Mesenchymal stem cell (in vitro differentiated cells and primary cell): Measurements from ENCODE around the gene DCTN4.

Source experiments
- DNase-seq: peaks from one replicate; pipeline ENCODE4 v3.0.0-alpha.2; 2013
- H2AFZ ChIP-seq: one replicate; pipeline ENCODE4 v1.6.1; 2013; ENCODE audit warnings: low read depth, mild to moderate bottlenecking, control low read depth, inconsistent platforms, low read length, moderate library complexity
- H2AK5ac ChIP-seq: 2 replicates; pipeline ENCODE4 v1.6.1; 2013; ENCODE audit warnings: low read length, moderate library complexity, mild to moderate bottlenecking, inconsistent platforms; ENCODE audit not compliant: severe bottlenecking
- H2BK120ac ChIP-seq: one replicate; pipeline ENCODE4 v1.6.1; 2013; ENCODE audit warnings: low read depth, mild to moderate bottlenecking, inconsistent platforms, low read length, moderate library complexity
- H2BK12ac ChIP-seq, 2 experiments: one replicate each; pipeline ENCODE4 v1.6.1; 2013; ENCODE audit warnings: inconsistent platforms in 2 of 2, low read length in 2 of 2, mild to moderate bottlenecking in 2 of 2, moderate library complexity in 2 of 2, control low read depth in 1 of 2
- H2BK15ac ChIP-seq: one replicate; pipeline ENCODE4 v1.6.1; 2013; ENCODE audit warnings: mild to moderate bottlenecking, low read depth, inconsistent platforms; ENCODE audit not compliant: poor library complexity, severe bottlenecking
- H2BK5ac ChIP-seq: 2 replicates; pipeline ENCODE4 v1.6.1; 2013; ENCODE audit warnings: low read depth, mild to moderate bottlenecking, low read length, control low read depth, inconsistent platforms; ENCODE audit not compliant: poor library complexity, severe bottlenecking
- H3K14ac ChIP-seq, 2 experiments: one replicate each; pipeline ENCODE4 v1.6.1; 2013; ENCODE audit warnings: inconsistent platforms in 2 of 2, low read length in 2 of 2, control low read depth in 1 of 2, mild to moderate bottlenecking in 1 of 2, moderate library complexity in 1 of 2
- H3K18ac ChIP-seq, 2 experiments: one replicate each; pipeline ENCODE4 v1.6.1; 2013; ENCODE audit warnings: inconsistent platforms in 2 of 2, low read length in 2 of 2, control low read depth in 1 of 2, low read depth in 1 of 2, mild to moderate bottlenecking in 1 of 2
- H3K23ac ChIP-seq, 2 experiments: one replicate each; pipeline ENCODE4 v1.6.1; 2013; ENCODE audit warnings: inconsistent platforms in 2 of 2, low read length in 2 of 2, mild to moderate bottlenecking in 2 of 2, moderate library complexity in 2 of 2, control low read depth in 1 of 2
- H3K27ac ChIP-seq: 2 replicates; pipeline ENCODE4 v1.5.1; 2013; ENCODE audit warnings: mild to moderate bottlenecking, moderate library complexity, low read length, control low read depth, inconsistent platforms; ENCODE audit not compliant: poor library complexity, severe bottlenecking
- H3K27me3 ChIP-seq, 2 experiments: 2 replicates each; pipeline versions ENCODE4 v1.6.1 to v1.7.0; 2013; ENCODE audit warnings: low read length in 2 of 2, mild to moderate bottlenecking in 2 of 2, moderate library complexity in 2 of 2, control low read depth in 1 of 2, inconsistent platforms in 1 of 2; ENCODE audit not compliant: control insufficient read depth in 1 of 2, insufficient read depth in 1 of 2
- H3K36me3 ChIP-seq, 2 experiments: 2 replicates each; pipeline versions ENCODE4 v1.6.1 to v1.7.0; 2013; ENCODE audit warnings: low read length in 2 of 2, control low read depth in 1 of 2, inconsistent platforms in 1 of 2, low read depth in 1 of 2, mild to moderate bottlenecking in 1 of 2; ENCODE audit not compliant: insufficient read depth in 2 of 2, control insufficient read depth in 1 of 2
- H3K4ac ChIP-seq, 2 experiments: one replicate each; pipeline ENCODE4 v1.6.1; 2013; ENCODE audit warnings: inconsistent platforms in 2 of 2, low read length in 2 of 2, mild to moderate bottlenecking in 2 of 2, moderate library complexity in 2 of 2, control low read depth in 1 of 2, low read depth in 1 of 2
- H3K4me1 ChIP-seq: 2 replicates; pipeline ENCODE4 v1.6.1; 2013; ENCODE audit warnings: low read depth, low read length, control low read depth; ENCODE audit not compliant: control insufficient read depth, insufficient read depth
- H3K4me2 ChIP-seq: 2 replicates; pipeline ENCODE4 v1.6.1; 2013; ENCODE audit warnings: low read length, mild to moderate bottlenecking, inconsistent platforms; ENCODE audit not compliant: poor library complexity, severe bottlenecking
- H3K4me3 ChIP-seq, 2 experiments: 2 replicates each; pipeline versions ENCODE4 v1.5.1 to v1.7.0; 2013; ENCODE audit warnings: low read length in 2 of 2, mild to moderate bottlenecking in 2 of 2, control low read depth in 1 of 2, low read depth in 1 of 2; ENCODE audit not compliant: insufficient read depth in 1 of 2
- H3K79me1 ChIP-seq: replicated peaks from 2 replicates; pipeline ENCODE4 v1.6.1; 2013; ENCODE audit warnings: mild to moderate bottlenecking, control low read depth, low read length, inconsistent platforms; ENCODE audit not compliant: poor library complexity, severe bottlenecking
- H3K9ac ChIP-seq: 2 replicates; pipeline ENCODE4 v1.7.0; 2013; ENCODE audit warnings: mild to moderate bottlenecking, low read length, moderate library complexity
- H3K9me3 ChIP-seq: 2 replicates; pipeline ENCODE4 v1.7.0; 2013; ENCODE audit warnings: mild to moderate bottlenecking, low read length; ENCODE audit not compliant: control insufficient read depth
- H4K8ac ChIP-seq: one replicate; pipeline ENCODE4 v1.6.1; 2013; ENCODE audit warnings: inconsistent platforms, mild to moderate bottlenecking, low read length, moderate library complexity
- H4K91ac ChIP-seq: one replicate; pipeline ENCODE4 v1.6.1; 2013; ENCODE audit warnings: mild to moderate bottlenecking, low read length, inconsistent platforms
- WGBS: methylation state at CpG from one replicate; pipeline ENCODE4 v1.1.7; 2013; ENCODE audit warnings: mixed read lengths; 5-methylcytosine and 5-hydroxymethylcytosine counted together

Gene DCTN4

GRCh38 chr5:150778517-150779396 is 19.9 kb upstream of the DCTN4 start, which contains the start of gene SMIM3:
TSS of gene SMIM3 (plus strand) at chr5:150778757. CDS start at chr5:150795441, 16,684 bp downstream.
- Histone ChIP-seq H3K9ac (peak within 1 kb of the TSS; percentile 96), H3K27me3 (no peaks in the 10 kb centered on the region), H2BK120ac (peak within 1 kb of the TSS; percentile 42), H2AK5ac (peak within 1 kb of the TSS; percentile 50), H3K9me3 (no peaks in the 10 kb centered on the region), H3K14ac (peak within 1 kb of the TSS; percentile 89 to 93), H3K23ac (peak within 1 kb of the TSS in 1 of 2 experiments; percentile 41), H3K79me1 (peaks cover 6% of the 10 kb centered on the region), H2BK5ac (no peak within 1 kb of the TSS), H3K4ac (peak within 1 kb of the TSS; percentile 35 to 98), H2BK12ac (peak within 1 kb of the TSS; percentile 1 to 70), H3K4me1 (peaks cover 28% of the 10 kb centered on the region), H2BK15ac (peak within 1 kb of the TSS; percentile 93), H3K18ac (peak within 1 kb of the TSS; percentile 85 to 97), H3K27ac (peak within 1 kb of the TSS; percentile 78), H4K8ac (peak within 1 kb of the TSS; percentile 65), H2AFZ (peak within 1 kb of the TSS; percentile 58), H3K36me3 (peaks cover 0 to 25% of the 10 kb centered on the region in 2 experiments), H3K4me2 (peak within 1 kb of the TSS; percentile 86), H4K91ac (peak within 1 kb of the TSS; percentile 94), H3K4me3 (peak within 1 kb of the TSS; percentile 75 to 95)
- DNase-seq = peak; percentile 88
- WGBS = under 1% methylated on average over 46 of the region's 59 CpGs

DNA sequence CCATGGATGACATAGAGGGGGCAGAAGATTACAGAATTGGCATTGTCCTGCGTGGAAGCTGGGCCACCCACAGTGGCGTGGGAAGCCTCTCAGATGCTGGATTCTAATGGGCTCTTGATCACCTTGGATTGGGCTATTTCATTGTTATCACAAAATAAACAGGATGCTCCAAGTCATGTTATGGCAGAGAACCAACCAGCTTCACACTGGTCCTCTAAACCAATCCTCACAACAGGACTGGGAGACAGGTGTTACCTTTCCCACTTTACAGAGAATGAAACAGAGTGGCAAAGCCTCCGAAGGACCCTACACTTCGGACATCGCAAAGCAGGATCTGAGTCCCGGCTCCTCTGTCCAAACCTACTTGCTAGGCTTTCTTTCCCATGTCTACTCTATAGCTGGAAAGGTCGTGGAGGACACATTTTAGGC is 19.3 kb upstream of the DCTN4 start:
- Histone ChIP-seq H3K9ac (peak overlapping the region; percentile 96), H2AFZ (peak overlapping the region; percentile 58), H3K27ac (peak overlapping the region; percentile 59), H3K23ac (peak overlapping the region in 1 of 2 experiments; percentile 41), H2AK5ac (peak overlapping the region; percentile 50), H3K4me1 (peaks cover 24% of the 10 kb centered on the region), H2BK15ac (no peak overlapping the region), H3K4ac (peak overlapping the region in 1 of 2 experiments; percentile 88), H3K79me1 (peaks cover 6% of the 10 kb centered on the region), H2BK120ac (no peak overlapping the region), H3K4me2 (peak overlapping the region; percentile 86), H3K9me3 (no peaks in the 10 kb centered on the region), H3K4me3 (peak overlapping the region; percentile 75 to 95), H2BK5ac (no peak overlapping the region), H2BK12ac (peak overlapping the region in 1 of 2 experiments; percentile 70), H3K18ac (peak overlapping the region; percentile 71 to 84), H3K36me3 (peaks cover 0 to 23% of the 10 kb centered on the region in 2 experiments), H4K8ac (peak overlapping the region; percentile 65), H3K14ac (peak overlapping the region in 1 of 2 experiments; percentile 89), H4K91ac (peak overlapping the region; percentile 80), H3K27me3 (no peaks in the 10 kb centered on the region)
- DNase-seq = no peak
- 22% methylated on average over 7 of the region's 7 CpGs for WGBS

GRCh38 chr5:150777685-150778084 is 18.9 kb upstream of the DCTN4 start:
- H3K79me1 ChIP-seq = peaks cover 6% of the 10 kb centered on the region
- 76% methylated on average over 3 of the region's 3 CpGs for WGBS

DNA sequence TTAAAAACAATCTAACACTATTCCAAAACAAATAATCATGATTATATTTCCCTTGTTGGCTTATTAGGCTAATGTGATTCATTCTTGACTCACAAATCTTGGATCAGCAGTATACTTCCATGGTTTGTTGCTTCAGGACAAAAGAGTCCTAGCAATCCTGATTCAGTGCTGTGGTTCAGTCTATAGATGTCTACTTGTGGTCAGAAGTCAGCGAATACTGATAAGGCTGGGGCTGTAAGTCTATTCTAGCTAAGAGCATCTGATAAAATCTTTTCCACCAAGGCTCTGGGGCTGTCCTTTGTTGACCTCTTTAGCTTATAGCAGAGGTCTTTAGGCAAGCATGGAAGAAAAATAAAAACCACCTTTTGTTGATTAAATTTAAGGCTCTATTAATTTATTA is 15.3 kb upstream of the DCTN4 start:
- no peak overlapping the region for H2AK5ac ChIP-seq
- H4K8ac ChIP-seq = no peak overlapping the region
- no peaks in the 10 kb centered on the region for H3K79me1 ChIP-seq
- H2BK5ac ChIP-seq = no peak overlapping the region
- no peak overlapping the region for H3K23ac ChIP-seq
- no peak overlapping the region for H2AFZ ChIP-seq
- no peak overlapping the region for H3K4me2 ChIP-seq
- H3K9me3 ChIP-seq = no peaks in the 10 kb centered on the region
- H4K91ac ChIP-seq = no peak overlapping the region
- no peaks in the 10 kb centered on the region for H3K36me3 ChIP-seq
- H3K27me3 ChIP-seq = no peaks in the 10 kb centered on the region
- peak overlapping the region in 1 of 2 experiments; percentile 34 for H3K4me3 ChIP-seq
- H2BK15ac ChIP-seq = no peak overlapping the region
- no peak overlapping the region for H3K14ac ChIP-seq
- H3K4ac ChIP-seq = no peak overlapping the region
- peaks cover 5% of the 10 kb centered on the region for H3K4me1 ChIP-seq
- peak; percentile 81 for DNase-seq
- no peak overlapping the region for H3K18ac ChIP-seq
- H3K9ac ChIP-seq = peak overlapping the region; percentile 74
- H2BK12ac ChIP-seq = no peak overlapping the region
- no peak overlapping the region for H2BK120ac ChIP-seq
- WGBS = 40% methylated on average over 1 of the region's 1 CpG
- H3K27ac ChIP-seq = no peak overlapping the region

More at GRCh38 chr5:150777685-150778084, 18.9 kb upstream of the DCTN4 start:
- Histone ChIP-seq H4K91ac (no peak overlapping the region), H3K9me3 (no peaks in the 10 kb centered on the region), H3K14ac (no peak overlapping the region), H3K27me3 (no peaks in the 10 kb centered on the region), H2BK120ac (no peak overlapping the region), H3K9ac (peak overlapping the region; percentile 96), H4K8ac (peak overlapping the region; percentile 57), H3K4me2 (no peak overlapping the region), H2BK15ac (no peak overlapping the region), H3K4me1 (peaks cover 22% of the 10 kb centered on the region), H3K4me3 (peak overlapping the region in 1 of 2 experiments; percentile 95), H2AFZ (no peak overlapping the region), H3K23ac (no peak overlapping the region), H3K27ac (no peak overlapping the region), H2BK5ac (no peak overlapping the region), H2BK12ac (peak overlapping the region; percentile 1 to 70), H2AK5ac (peak overlapping the region; percentile 50), H3K18ac (peak overlapping the region in 1 of 2 experiments; percentile 84), H3K36me3 (peaks cover 0 to 19% of the 10 kb centered on the region in 2 experiments), H3K4ac (peak overlapping the region in 1 of 2 experiments; percentile 4)
- DNase-seq = peak; percentile 24
